DMS53 (cell line): ENCODE data around the gene ASB1.
A peak's percentile ranks its signal among the peaks of the same experiment; 100 is the strongest.

ENCODE experiments used
- DNase-seq: peaks from one replicate; lab custom pipeline; 2025; lab: John Stamatoyannopoulos, UW

Gene ASB1

GRCh38 chr2:238467792-238468191 lies 41.1 kb downstream of the ASB1 start:
- no peak for DNase-seq

- no peak for DNase-seq
Measured at GRCh38 chr2:238469155-238469554, 42.4 kb downstream of the ASB1 start.

GRCh38 chr2:238473014-238473413 lies 46.3 kb downstream of the ASB1 start:
- no peak for DNase-seq

GRCh38 chr2:238473523-238473922 lies 46.8 kb downstream of the ASB1 start:
- no peak for DNase-seq

GRCh38 chr2:238475034-238475433 lies 48.3 kb downstream of the ASB1 start:
- DNase-seq = no peak

GRCh38 chr2:238475566-238475965 lies 48.8 kb downstream of the ASB1 start:
- DNase-seq = no peak

- DNase-seq = no peak
Measured at GRCh38 chr2:238476258-238476657, 49.5 kb downstream of the ASB1 start.

- DNase-seq = no peak
Measured at GRCh38 chr2:238478216-238478615, 51.5 kb downstream of the ASB1 start.

- no peak for DNase-seq
Measured at GRCh38 chr2:238479847-238480246, 53.1 kb downstream of the ASB1 start.

GRCh38 chr2:238483021-238483420 lies 56.3 kb downstream of the ASB1 start:
- no peak for DNase-seq

GRCh38 chr2:238483656-238484055 lies 56.9 kb downstream of the ASB1 start:
- no peak for DNase-seq

- peak; percentile 23 for DNase-seq
Measured at GRCh38 chr2:238484522-238485452, 58.1 kb downstream of the ASB1 start.

GRCh38 chr2:238486123-238486848 lies 59.6 kb downstream of the ASB1 start:
- DNase-seq = no peak

GRCh38 chr2:238487134-238487533 lies 60.4 kb downstream of the ASB1 start:
- DNase-seq = no peak

- DNase-seq = no peak
Measured at GRCh38 chr2:238487652-238488346, 61.1 kb downstream of the ASB1 start.

GRCh38 chr2:238488347-238488826 lies 61.7 kb downstream of the ASB1 start:
- DNase-seq = no peak

- no peak for DNase-seq
Measured at GRCh38 chr2:238489431-238489830, 62.7 kb downstream of the ASB1 start.

GRCh38 chr2:238489896-238490295 lies 63.2 kb downstream of the ASB1 start:
- no peak for DNase-seq

GRCh38 chr2:238492840-238493239 lies 66.1 kb downstream of the ASB1 start:
- DNase-seq = no peak

GRCh38 chr2:238493411-238493810 lies 66.7 kb downstream of the ASB1 start:
- DNase-seq = no peak

GRCh38 chr2:238493880-238494572 lies 67.3 kb downstream of the ASB1 start:
- no peak for DNase-seq

GRCh38 chr2:238494573-238494961 lies 67.8 kb downstream of the ASB1 start:
- DNase-seq = no peak
